Smooth muscle cell (in vitro differentiated cells): ENCODE data around the gene ZSWIM5. TPM values are rescaled to one million over a fixed set of nuclear protein-coding genes. Genes with fewer than 3 reads are reported as not detected.

ENCODE experiments used
- DNase-seq: peaks from one replicate; lab custom pipeline; 2025; ENCODE audit not compliant: unreplicated experiment; lab: John Stamatoyannopoulos, UW
- H2AFZ ChIP-seq: fragments of 200-600 bp; sonication (generic); 2 replicates; pipeline ENCODE4 v1.6.0; 2016; ENCODE audit warnings: antibody characterized with exemption, low read depth, mild to moderate bottlenecking
- H3F3A ChIP-seq: fragments of 200-600 bp; sonication (generic); 2 replicates; pipeline ENCODE4 v1.6.0; 2017; ENCODE audit warnings: antibody characterized with exemption, low read depth
- H3K27ac ChIP-seq: fragments of 200-600 bp; sonication (generic); 2 replicates; pipeline ENCODE4 v1.5.1; 2016; ENCODE audit warnings: low read depth, mild to moderate bottlenecking
- H3K27me3 ChIP-seq: fragments of 200-600 bp; sonication (generic); 2 replicates; pipeline ENCODE4 v1.6.1; 2016; ENCODE audit warnings: low read depth, mild to moderate bottlenecking
- H3K36me3 ChIP-seq: fragments of 200-600 bp; sonication (generic); 2 replicates; pipeline ENCODE4 v1.5.1; 2016; ENCODE audit warnings: low read depth
- H3K4me1 ChIP-seq: fragments of 200-600 bp; sonication (generic); 2 replicates; pipeline ENCODE4 v1.5.1; 2016; ENCODE audit warnings: low read depth
- H3K4me2 ChIP-seq: fragments of 200-600 bp; sonication (generic); 2 replicates; pipeline ENCODE4 v1.6.0; 2016; ENCODE audit warnings: mild to moderate bottlenecking
- H3K4me3 ChIP-seq: fragments of 200-600 bp; sonication (generic); 2 replicates; pipeline ENCODE4 v1.5.1; 2016; ENCODE audit warnings: mild to moderate bottlenecking
- H3K79me2 ChIP-seq: fragments of 200-600 bp; sonication (generic); 2 replicates; pipeline ENCODE4 v1.6.0; 2016; ENCODE audit warnings: low read depth, mild to moderate bottlenecking
- H3K9ac ChIP-seq: fragments of 200-600 bp; sonication (generic); 2 replicates; pipeline ENCODE4 v1.6.0; 2016; ENCODE audit warnings: low read depth
- H3K9me3 ChIP-seq: fragments of 200-600 bp; sonication (generic); replicated peaks from 2 replicates; pipeline ENCODE4 v1.5.1; 2016; ENCODE audit warnings: low read depth
- H4K20me1 ChIP-seq: fragments of 200-600 bp; sonication (generic); 2 replicates; pipeline ENCODE4 v1.6.0; 2016; ENCODE audit warnings: low read depth
- WGBS: methylation state at CpG from one replicate; pipeline ENCODE4 v1.1.7; 2016; ENCODE audit warnings: low lambda C conversion rate; 5-methylcytosine and 5-hydroxymethylcytosine counted together
- polyA plus RNA-seq: library from polyadenylated mRNA; unstranded; fragments of >200 nt; fragmentation: Nextera tagmentation; extraction: Ambion mirVana; gene quantifications from 2 replicates; pipeline ENCODE4 v1.2.1, GENCODE V29; 2016
- total RNA-seq: library from RNA; depleted of rRNA; stranded (reverse); fragments of >200 nt; gene quantifications from 2 replicates; pipeline ENCODE4 v1.2.3, GENCODE V29; 2014
- TF ChIP-seq, protein P1 (sequence below): fragments of 200-600 bp; sonication (generic); IDR thresholded peaks from 2 replicates; pipeline ENCODE4 v1.5.1; 2017; ENCODE audit warnings: borderline replicate concordance, mild to moderate bottlenecking, antibody characterized with exemption; ENCODE audit not compliant: insufficient read depth, poor library complexity, severe bottlenecking

Gene ZSWIM5
- total and polyA plus RNA-seq, 2 experiments from 2014 or later = 0.13 to 0.26 TPM

- Histone ChIP-seq H3K9me3 (no peaks in the 10 kb centered on the region), H3K79me2 (no peaks in the 10 kb centered on the region), H3K36me3 (no peaks in the 10 kb centered on the region), H3K4me2 (no peak overlapping the region), H3F3A (no peaks in the 10 kb centered on the region), H3K4me1 (no peaks in the 10 kb centered on the region), H3K27me3 (no peaks in the 10 kb centered on the region), H4K20me1 (no peaks in the 10 kb centered on the region), H2AFZ (no peak overlapping the region), H3K9ac (no peak overlapping the region), H3K27ac (no peak overlapping the region), H3K4me3 (no peak overlapping the region)
- WGBS = 94% methylated on average over 2 of the region's 2 CpGs
- TF ChIP-seq, protein P1, sequence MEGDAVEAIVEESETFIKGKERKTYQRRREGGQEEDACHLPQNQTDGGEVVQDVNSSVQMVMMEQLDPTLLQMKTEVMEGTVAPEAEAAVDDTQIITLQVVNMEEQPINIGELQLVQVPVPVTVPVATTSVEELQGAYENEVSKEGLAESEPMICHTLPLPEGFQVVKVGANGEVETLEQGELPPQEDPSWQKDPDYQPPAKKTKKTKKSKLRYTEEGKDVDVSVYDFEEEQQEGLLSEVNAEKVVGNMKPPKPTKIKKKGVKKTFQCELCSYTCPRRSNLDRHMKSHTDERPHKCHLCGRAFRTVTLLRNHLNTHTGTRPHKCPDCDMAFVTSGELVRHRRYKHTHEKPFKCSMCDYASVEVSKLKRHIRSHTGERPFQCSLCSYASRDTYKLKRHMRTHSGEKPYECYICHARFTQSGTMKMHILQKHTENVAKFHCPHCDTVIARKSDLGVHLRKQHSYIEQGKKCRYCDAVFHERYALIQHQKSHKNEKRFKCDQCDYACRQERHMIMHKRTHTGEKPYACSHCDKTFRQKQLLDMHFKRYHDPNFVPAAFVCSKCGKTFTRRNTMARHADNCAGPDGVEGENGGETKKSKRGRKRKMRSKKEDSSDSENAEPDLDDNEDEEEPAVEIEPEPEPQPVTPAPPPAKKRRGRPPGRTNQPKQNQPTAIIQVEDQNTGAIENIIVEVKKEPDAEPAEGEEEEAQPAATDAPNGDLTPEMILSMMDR = no peak
- no peak for DNase-seq
Measured at GRCh38 chr1:45038240-45038639, 168.2 kb downstream of the ZSWIM5 start.

DNA sequence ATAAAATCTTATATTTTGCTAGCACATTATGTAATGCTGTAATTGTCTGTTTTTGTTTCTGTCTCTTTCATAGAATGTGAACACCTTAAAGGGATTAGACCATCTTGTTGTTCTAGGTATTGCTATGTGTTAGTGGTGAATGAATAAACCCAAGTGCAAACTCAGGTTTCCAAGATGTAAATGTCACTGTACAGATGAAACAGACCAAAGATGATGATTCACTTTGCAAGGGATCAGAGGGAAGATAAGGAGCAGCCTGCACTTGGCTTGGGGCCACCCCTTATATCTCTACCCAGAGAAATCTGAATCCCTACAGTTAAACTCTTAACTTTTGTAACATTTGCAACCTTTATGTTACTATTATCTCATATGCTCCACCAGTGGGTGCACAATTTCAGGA is 168.9 kb downstream of the ZSWIM5 start:
- no peak for DNase-seq
- Histone ChIP-seq H3K4me2 (peak overlapping the region; percentile 5), H2AFZ (no peak overlapping the region), H3K9me3 (no peaks in the 10 kb centered on the region), H3F3A (no peaks in the 10 kb centered on the region), H3K36me3 (no peaks in the 10 kb centered on the region), H3K4me3 (no peak overlapping the region), H3K79me2 (no peaks in the 10 kb centered on the region), H3K9ac (no peak overlapping the region), H3K27me3 (no peaks in the 10 kb centered on the region), H3K4me1 (no peaks in the 10 kb centered on the region), H3K27ac (no peak overlapping the region), H4K20me1 (no peaks in the 10 kb centered on the region)
- TF ChIP-seq, protein P1 = no peak

GRCh38 chr1:45035631-45036301 is 170.6 kb downstream of the ZSWIM5 start:
- H2AFZ ChIP-seq = no peak overlapping the region
- no peaks in the 10 kb centered on the region for H3K27me3 ChIP-seq
- no peaks in the 10 kb centered on the region for H3K4me1 ChIP-seq
- H3F3A ChIP-seq = no peaks in the 10 kb centered on the region
- no peak for DNase-seq
- H3K4me3 ChIP-seq = no peak overlapping the region
- no peak overlapping the region for H3K27ac ChIP-seq
- no peaks in the 10 kb centered on the region for H3K36me3 ChIP-seq
- H3K4me2 ChIP-seq = no peak overlapping the region
- TF ChIP-seq, protein P1 = no peak
- WGBS = 89% methylated on average over 7 of the region's 7 CpGs
- no peak overlapping the region for H3K9ac ChIP-seq
- no peaks in the 10 kb centered on the region for H3K79me2 ChIP-seq
- no peaks in the 10 kb centered on the region for H4K20me1 ChIP-seq
- H3K9me3 ChIP-seq = no peaks in the 10 kb centered on the region

- no peaks in the 10 kb centered on the region for H4K20me1 ChIP-seq
- H3F3A ChIP-seq = no peaks in the 10 kb centered on the region
- no peak overlapping the region for H3K9ac ChIP-seq
- H3K27me3 ChIP-seq = no peaks in the 10 kb centered on the region
- H3K4me2 ChIP-seq = no peak overlapping the region
- WGBS = 85% methylated on average over 1 of the region's 1 CpG
- DNase-seq = no peak
- H2AFZ ChIP-seq = no peak overlapping the region
- H3K27ac ChIP-seq = no peak overlapping the region
- H3K4me3 ChIP-seq = no peak overlapping the region
- TF ChIP-seq, protein P1 = no peak
- H3K79me2 ChIP-seq = no peaks in the 10 kb centered on the region
- H3K9me3 ChIP-seq = no peaks in the 10 kb centered on the region
- no peaks in the 10 kb centered on the region for H3K4me1 ChIP-seq
- H3K36me3 ChIP-seq = no peaks in the 10 kb centered on the region
Measured at GRCh38 chr1:45033356-45033755, 173.0 kb downstream of the ZSWIM5 start.
